HFF-Myc (cell line): ENCODE measurements around the gene CLASP1.
A peak's percentile ranks its signal among the peaks of the same experiment; 100 is the strongest.

ENCODE experiments used
- DNase-seq: peaks from one replicate; pipeline ENCODE4 v3.0.0-alpha.2; 2011; ENCODE audit warnings: low read depth; ENCODE audit errors: extremely low read depth
- H3K4me3 ChIP-seq: replicated peaks from 2 replicates; pipeline ENCODE4 v1.5.1; 2011; ENCODE audit warnings: low read depth, mild to moderate bottlenecking, control low read depth, low read length
- TF ChIP-seq, protein P1 (sequence below): IDR thresholded peaks from 2 replicates; pipeline ENCODE4 v1.5.1; 2012; ENCODE audit warnings: mild to moderate bottlenecking, low read depth, low read length, control low read depth; ENCODE audit errors: missing control alignments

The CLASP1 gene

DNA sequence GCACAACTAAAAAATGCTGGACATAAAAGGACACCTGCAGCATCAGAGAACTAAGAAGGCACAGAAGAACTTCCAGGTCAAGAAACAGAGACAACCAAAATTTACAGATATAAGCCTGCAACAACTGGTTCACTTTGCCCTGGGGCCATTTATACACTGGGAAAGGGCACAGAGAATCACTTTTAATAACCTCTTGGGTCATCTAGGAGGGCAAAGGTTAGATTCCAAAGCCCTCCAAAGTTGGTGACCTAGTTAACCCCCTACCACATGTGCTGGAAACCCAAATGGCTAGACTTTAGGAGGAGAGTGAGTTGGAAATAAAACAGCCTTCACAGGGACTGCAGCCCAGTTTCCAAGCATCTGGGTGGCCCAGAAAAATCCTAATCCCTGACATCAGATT, 115.3 kb downstream of the CLASP1 start:
- TF ChIP-seq, protein P1, sequence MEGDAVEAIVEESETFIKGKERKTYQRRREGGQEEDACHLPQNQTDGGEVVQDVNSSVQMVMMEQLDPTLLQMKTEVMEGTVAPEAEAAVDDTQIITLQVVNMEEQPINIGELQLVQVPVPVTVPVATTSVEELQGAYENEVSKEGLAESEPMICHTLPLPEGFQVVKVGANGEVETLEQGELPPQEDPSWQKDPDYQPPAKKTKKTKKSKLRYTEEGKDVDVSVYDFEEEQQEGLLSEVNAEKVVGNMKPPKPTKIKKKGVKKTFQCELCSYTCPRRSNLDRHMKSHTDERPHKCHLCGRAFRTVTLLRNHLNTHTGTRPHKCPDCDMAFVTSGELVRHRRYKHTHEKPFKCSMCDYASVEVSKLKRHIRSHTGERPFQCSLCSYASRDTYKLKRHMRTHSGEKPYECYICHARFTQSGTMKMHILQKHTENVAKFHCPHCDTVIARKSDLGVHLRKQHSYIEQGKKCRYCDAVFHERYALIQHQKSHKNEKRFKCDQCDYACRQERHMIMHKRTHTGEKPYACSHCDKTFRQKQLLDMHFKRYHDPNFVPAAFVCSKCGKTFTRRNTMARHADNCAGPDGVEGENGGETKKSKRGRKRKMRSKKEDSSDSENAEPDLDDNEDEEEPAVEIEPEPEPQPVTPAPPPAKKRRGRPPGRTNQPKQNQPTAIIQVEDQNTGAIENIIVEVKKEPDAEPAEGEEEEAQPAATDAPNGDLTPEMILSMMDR, result no peak
- no peak overlapping the region for H3K4me3 ChIP-seq
- no peak for DNase-seq

DNA sequence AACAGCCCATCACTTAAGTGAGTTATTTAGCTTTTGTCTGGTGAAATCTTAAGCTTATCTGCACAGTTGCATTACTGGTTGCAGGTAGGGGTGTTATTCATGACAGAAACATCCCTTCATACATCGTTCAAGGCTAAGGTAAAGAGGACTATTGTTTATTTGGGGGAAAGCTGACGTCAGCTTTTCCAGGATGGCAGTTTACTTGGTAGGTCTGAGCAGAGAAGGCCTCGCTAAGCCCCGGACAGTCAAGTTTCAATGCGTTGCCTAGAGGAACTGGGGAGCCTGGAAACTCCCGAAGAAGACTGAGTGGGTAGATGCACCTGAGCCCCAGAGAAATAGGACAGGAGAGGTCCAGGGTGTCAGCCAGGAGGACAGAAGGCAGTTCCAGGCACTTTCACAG, 116.4 kb downstream of the CLASP1 start:
- H3K4me3 ChIP-seq, result no peak overlapping the region
- TF ChIP-seq, protein P1, result no peak
- DNase-seq, result no peak

DNA sequence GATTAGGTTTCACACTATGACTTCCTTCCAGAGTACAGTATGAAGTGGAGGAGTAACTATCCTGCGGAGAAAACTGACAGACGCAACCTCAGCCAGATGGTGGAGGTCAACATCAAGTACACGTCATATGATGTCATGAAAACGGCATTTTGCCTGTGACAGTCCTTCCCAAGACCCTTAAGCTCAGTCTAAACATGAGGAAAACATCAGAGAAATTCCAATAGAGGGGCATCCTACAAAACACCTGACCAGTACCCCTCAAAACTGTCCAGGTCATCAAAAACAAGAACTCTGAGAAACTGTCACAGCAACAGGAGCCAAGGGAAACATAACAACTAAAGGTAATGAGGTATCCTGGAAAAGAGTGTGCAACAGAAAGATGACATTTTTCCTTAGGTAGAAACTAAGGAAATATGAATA, 116.9 kb downstream of the CLASP1 start:
- peak; percentile 39 for DNase-seq
- H3K4me3 ChIP-seq, result no peak overlapping the region
- TF ChIP-seq, protein P1, result no peak

DNA sequence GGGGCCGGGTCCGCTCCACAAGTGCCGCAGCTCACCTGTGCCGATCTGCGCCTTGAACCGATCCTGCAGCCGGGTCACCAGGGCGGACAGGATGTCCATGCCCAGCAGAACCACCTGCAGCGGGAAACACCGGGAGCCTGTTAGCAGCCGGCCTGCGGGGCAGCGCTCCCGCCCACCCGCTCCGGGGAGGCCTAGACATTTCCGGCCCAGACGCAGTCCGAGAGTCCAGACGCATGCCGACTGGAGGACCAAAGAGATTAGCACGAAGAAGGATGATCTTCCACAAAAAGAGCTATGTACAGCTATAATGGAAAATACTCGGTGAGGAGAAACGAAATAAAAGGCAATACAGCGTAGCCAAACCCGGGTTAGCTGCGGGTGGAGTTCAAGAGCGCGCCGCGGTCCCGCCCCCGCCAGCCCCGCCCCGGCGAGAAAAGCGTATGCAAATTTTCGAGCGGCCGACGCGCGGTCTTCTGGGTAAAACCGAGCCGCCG, 119.0 kb downstream of the CLASP1 start:
- TF ChIP-seq, protein P1, result no peak
- peak overlapping the region; percentile 67 for H3K4me3 ChIP-seq
- peak; percentile 24 for DNase-seq

DNA sequence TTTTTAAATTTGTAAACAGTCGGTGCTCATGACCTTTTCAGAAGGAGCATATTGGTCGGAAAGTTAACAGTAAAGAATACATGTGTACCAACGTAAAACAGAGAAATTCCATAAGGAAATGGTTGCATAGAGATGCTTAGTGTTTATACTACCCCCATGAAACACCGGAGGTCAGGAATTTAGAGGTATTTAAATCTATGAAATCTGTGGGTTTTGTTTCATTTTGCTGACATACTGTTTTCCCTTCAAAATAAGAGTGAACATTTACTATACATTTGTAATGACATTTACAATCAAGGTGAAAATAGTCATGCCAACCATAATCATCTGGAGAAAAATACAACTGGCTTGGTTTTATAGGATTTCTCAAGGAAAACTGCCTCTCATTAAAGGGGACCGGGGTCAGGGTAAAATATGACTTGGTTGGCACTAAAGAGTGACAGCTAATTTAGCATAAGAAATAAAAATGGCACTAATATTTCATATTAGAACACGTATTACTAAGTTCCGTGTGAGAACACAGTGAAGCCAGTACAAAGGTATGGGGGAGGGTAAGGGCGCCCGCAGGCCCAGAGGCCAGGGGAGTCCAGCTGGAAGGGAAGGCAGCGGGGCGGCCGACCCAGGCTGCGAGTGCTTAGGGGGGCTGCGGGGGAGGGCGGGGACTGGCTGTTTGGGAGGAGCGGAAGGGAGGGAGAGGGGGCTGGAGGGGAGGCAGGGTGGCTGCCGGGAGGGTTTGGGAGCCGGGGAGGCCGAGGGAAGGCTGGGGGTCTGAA, 119.6 kb downstream of the CLASP1 start:
- peak; percentile 4 for DNase-seq

DNA sequence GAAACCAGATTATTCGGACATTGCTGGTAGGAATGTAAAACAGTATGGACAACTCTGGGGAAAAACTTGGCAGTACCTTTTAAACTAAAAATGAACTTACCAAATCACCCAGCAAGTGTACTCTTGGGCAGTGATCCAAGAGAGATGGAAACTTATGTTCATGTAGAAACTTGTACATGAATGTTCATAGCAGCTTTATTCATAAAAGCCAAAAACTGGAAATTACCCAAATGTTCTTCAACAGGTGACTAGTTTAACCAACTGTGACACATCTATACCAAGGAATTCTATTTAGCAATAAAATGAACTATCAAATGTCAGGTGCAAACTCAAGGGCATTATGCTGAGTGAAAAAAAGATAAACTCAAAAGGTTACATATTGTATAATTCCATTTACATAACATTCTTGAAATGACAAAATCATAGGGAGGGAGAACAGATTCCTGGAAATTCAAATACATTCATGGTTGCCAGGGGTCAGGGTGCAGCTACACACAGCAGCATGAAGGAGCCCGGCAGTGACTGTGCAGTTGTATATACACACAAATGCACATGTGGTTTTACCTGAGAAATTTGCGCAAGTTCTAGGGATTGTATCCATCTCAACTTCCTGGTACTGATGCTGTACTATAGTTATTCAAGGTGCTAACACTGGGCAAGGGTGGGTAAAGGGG, 122.1 kb downstream of the CLASP1 start:
- TF ChIP-seq, protein P1, result no peak
- DNase-seq, result no peak
- H3K4me3 ChIP-seq, result no peak overlapping the region

More for the DNA sequence above, 119.6 kb downstream of the CLASP1 start:
- peak overlapping the region; percentile 67 for H3K4me3 ChIP-seq
- TF ChIP-seq, protein P1, result no peak
